OCI-M2 (cell line): ENCODE results near the gene TMEM145.
"Not testable (repeated sequence)": the region's sequence is repeated elsewhere in the genome, so short reads cannot be mapped to it uniquely, and the experiment has no call there.

Source experiments
- DNase-seq: peaks from one replicate; lab custom pipeline; 2025; ENCODE audit not compliant: unreplicated experiment; lab: John Stamatoyannopoulos, UW

The TMEM145 gene

GRCh38 chr19:42313096-42313839 is at the start of gene TMEM145:
Gene TMEM145, plus strand, starts transcription at chr19:42313309. Its CDS starts 68 bp downstream, at chr19:42313377.
- DNase-seq, result no peak

- DNase-seq, result not testable (repeated sequence)
Observed at GRCh38 chr19:42266105-42266504, 47.0 kb upstream of the TMEM145 start.

- not testable (repeated sequence) for DNase-seq
Observed at GRCh38 chr19:42266928-42267603, 46.0 kb upstream of the TMEM145 start.

GRCh38 chr19:42267644-42268141 is 45.4 kb upstream of the TMEM145 start:
- no peak for DNase-seq

- DNase-seq, result peak; percentile 99
Observed at GRCh38 chr19:42268142-42268703, 44.9 kb upstream of the TMEM145 start.

DNA sequence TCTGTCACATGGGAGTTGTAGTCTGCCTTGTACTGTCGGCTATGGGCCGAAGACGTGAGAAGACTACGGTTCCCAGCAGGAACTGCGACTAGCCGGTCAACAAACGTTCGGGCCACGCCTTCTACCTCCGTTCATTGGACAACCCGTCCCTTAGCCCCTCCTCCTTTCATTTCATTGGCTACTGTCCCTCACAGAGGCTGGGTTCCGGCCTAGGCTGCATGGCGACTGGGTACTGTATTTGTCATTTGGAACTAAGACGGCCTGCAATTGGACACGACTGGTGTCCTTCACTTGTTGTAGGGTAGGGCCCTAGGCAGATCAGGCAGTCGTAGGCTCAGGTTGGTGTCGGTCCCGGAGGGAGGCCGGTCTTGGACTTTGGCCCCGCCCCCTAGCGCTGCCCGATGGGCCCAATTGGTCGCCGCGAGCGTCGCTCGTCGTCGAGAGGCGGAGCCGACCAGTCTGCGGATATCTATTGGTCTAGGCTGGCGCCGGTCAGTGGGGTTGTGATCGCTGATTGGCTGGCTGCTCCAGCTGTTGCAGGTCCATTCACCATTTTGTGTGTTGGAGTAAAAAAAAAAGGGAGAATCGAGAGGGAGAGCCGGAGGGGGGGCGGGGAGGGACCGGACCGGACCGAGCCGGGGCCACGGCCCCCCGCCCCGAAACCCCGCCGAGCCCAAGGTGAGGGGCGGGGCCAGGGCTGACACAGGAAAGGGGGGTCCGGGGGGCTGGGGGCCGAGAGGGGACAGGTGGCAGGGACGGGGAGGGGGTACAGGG is 44.2 kb upstream of the TMEM145 start, which contains the start of gene CIC:
TSS of gene CIC (plus strand) at position 549 of the 774 bp plus-strand sequence. CDS start 2,532 bp downstream, outside the sequence.
- peak; percentile 99 for DNase-seq

DNA sequence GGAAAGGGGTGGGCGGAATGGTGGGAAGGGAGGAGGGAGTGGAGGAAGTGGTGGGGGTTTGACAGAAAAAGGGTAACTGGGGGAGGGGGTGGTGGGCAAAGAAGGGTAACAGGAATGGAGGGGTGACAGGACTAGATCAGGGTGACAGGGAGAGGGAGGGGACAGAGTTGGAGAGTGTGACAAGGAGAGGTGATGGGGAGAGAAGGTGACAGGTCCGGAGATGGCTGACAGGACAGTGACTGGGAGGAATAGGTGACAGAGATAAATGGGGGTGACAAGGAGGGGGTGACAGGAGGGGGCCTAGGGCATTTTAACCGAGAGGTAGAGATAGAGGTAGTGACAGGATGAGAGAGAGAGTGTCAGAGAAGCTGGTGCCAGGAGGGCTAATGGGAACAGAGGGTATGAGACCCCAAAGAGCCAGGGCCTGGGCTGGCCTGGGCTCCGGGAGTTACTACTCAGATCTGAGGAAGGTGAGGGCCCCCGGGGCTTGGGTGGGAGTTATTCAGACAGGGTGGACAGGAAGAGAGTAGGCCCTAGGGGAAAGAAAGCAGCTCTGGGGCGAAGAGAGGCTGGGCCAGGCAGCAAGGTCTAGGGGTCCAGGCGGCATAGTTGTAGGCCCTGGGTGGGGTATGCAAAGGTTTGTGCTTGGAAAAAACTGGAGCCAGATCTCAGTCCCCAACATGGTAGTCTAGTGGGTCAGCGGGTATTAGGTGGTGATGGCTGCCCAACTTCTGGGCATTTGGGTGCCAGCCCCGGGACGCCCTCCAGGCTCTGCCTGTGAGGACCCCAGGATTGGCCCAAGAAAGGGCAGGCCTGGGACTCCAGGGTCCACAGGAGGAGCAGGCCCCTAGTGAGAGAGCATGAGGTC is 43.4 kb upstream of the TMEM145 start:
- no peak for DNase-seq

- DNase-seq, result no peak
Observed at GRCh38 chr19:42270346-42271044, 42.6 kb upstream of the TMEM145 start.

- no peak for DNase-seq
Observed at GRCh38 chr19:42271045-42271419, 42.1 kb upstream of the TMEM145 start.

DNA sequence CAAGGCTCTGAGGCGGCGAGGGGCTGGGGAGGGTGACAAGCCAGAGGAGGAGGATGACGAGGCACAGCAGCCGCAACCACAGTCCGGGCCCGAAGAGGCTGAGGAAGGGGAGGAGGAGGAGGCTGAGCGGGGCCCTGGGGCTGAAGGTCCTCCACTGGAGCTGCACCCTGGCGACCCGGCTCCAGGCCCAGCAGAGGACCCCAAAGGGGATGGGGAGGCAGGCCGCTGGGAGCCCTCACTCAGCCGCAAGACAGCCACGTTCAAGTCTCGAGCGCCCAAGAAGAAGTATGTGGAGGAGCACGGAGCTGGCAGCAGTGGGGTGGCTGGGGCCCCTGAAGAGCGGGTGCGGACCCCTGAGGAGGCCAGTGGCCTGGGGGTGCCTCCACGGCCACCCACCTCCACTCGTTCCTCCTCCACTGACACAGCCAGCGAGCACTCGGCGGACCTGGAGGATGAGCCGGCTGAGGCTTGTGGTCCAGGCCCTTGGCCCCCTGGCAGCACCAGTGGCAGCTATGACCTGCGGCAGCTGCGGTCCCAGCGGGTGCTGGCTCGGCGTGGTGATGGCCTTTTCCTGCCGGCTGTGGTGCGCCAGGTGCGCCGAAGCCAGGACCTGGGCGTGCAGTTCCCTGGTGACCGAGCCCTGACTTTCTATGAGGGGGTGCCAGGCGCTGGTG is 41.1 kb upstream of the TMEM145 start:
- DNase-seq, result no peak

GRCh38 chr19:42272535-42272897 is 40.6 kb upstream of the TMEM145 start:
- no peak for DNase-seq

DNA sequence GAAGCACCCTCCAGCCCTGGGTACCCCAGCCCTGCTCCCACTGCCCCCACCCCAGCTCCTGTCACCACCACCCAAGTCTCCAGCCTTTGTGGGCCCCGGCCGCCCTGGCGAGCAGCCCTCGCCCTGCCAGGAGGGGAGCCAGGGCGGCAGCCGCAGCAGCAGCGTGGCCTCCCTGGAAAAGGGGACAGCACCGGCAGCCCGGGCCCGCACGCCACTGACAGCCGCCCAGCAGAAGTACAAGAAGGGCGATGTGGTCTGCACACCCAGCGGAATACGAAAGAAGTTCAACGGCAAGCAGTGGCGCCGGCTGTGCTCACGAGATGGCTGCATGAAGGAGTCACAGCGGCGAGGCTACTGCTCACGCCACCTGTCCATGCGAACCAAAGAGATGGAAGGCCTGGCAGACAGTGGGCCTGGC is 40.1 kb upstream of the TMEM145 start:
- DNase-seq, result no peak

DNA sequence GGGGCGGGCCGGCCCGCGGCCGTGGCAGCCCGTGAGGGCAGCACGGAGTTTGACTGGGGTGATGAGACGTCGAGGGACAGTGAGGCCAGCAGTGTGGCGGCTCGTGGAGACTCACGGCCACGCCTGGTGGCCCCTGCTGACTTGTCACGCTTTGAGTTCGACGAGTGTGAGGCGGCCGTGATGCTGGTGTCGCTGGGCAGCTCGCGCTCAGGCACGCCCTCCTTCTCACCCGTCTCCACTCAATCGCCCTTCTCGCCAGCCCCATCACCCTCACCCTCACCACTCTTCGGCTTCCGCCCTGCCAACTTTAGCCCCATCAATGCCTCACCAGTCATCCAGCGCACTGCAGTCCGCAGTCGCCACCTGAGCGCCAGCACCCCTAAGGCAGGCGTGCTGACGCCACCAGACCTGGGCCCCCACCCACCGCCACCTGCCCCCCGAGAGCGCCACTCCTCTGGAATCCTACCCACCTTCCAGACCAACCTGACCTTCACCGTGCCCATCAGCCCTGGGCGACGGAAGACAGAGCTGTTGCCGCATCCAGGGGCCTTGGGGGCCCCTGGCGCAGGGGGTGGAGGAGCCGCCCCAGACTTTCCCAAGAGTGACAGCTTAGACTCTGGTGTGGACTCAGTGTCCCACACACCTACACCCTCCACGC is 39.6 kb upstream of the TMEM145 start:
- no peak for DNase-seq

DNA sequence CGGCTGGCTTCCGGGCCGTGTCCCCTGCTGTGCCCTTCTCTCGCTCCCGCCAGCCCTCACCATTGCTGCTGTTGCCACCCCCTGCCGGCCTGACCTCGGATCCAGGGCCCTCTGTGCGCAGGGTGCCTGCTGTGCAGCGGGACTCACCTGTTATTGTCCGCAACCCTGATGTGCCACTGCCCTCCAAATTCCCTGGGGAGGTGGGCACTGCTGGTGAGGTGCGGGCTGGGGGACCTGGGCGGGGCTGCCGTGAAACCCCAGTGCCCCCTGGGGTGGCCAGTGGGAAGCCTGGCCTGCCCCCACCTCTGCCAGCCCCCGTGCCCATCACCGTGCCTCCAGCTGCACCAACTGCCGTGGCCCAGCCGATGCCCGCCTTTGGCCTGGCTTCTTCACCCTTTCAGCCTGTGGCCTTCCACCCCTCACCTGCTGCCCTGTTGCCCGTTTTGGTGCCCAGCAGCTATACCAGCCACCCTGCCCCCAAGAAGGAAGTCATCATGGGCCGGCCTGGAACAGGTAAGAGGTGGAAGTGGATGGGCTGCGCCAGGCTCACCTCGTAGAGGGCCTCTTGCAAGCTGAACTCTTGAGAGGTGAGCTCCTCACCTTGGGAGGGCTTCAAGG is 38.9 kb upstream of the TMEM145 start:
- DNase-seq, result no peak

GRCh38 chr19:42275103-42275502 is 38.0 kb upstream of the TMEM145 start:
- DNase-seq, result no peak

DNA sequence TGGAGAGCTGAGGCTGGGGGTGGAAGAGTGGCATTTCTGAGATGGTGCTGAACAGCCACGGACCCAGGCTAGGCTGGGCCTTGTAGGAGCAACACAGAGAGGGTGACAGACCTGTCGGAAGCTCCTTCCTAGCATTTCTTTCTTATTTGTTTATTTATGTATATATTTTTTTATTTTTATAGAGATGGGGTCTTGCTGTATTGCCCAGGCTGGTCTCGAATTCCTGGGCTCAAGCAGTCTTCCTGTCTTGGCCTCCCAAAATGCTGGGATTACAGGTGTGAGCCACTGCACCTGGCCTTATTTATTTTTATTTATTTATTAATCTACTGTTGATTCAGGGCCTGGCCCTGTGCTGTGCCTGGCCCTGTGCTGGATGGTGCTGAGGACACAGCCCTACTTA is 37.6 kb upstream of the TMEM145 start:
- DNase-seq, result no peak

- DNase-seq, result no peak
Observed at GRCh38 chr19:42276284-42276683, 36.8 kb upstream of the TMEM145 start.

DNA sequence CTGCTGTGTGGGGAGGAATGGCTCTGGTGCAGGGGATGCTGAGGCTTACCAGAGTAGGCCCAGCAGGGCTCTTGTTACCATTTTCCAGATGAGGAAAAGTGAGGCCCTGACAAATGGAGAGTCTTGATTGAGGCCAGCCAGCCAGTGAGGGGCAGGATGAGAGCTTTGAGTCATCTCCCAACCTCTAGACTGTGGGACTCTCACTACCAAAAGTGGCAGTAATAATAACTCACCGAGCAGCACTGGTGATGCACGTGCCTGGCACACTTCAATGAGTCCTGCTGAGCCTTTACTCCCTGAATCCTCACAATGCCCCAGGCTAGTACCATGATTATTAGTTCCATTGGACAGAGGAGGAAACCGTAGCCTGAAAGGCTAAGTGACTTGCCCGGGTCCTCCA is 36.3 kb upstream of the TMEM145 start:
- no peak for DNase-seq
